ENCODE data around the gene KRTAP4-12. TPM values are rescaled to one million over a fixed set of nuclear protein-coding genes. Genes with fewer than 3 reads are reported as not detected.
A peak's percentile ranks its signal among the peaks of the same experiment; 100 is the strongest.
"Not testable (repeated sequence)": the region's sequence is repeated elsewhere in the genome, so short reads cannot be mapped to it uniquely, and the experiment has no call there.

KRTAP4-12 gene
- total RNA-seq, 1 donor from 2014 or later, result not detected

DNA sequence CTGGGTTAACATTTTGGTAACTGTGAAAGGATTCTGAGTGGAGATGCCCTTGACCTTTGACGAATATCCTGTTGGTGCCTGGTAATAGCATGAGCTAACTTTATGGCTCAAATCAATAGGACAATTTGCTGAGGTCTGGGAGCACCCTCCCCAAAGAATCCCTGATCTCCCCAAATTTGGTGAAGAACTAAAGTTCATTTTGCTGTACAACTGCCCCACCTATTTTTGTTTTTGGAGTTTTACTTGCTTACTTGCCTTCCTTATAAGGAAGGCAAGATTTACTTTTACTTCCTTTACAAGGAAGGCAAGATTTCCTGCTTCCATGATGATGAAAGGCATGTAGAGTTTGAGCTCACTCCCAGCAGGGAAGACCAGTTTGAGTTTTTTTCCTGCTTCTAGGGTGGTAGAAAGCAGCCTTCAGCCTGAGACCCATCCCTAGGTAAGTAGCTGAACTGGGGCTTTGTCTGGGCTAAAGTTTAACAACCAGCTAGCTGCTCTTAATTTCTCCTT lies 16.0 kb downstream of the KRTAP4-12 start:
- Mint-ChIP-seq H3K4me3 (peak overlapping the region; percentile 24), H3K9me3 (peaks cover 6% of the 10 kb centered on the region), H3K36me3 (no peaks in the 10 kb centered on the region), H3K4me1 (ENCODE audit: unreplicated experiment) (peaks cover 4% of the 10 kb centered on the region), H3K27ac (peak overlapping the region; percentile 24), H3K27me3 (no peaks in the 10 kb centered on the region)
- no peak for DNase-seq (ENCODE audit: extremely low spot score, unreplicated experiment)
- TF ChIP-seq, protein P1, sequence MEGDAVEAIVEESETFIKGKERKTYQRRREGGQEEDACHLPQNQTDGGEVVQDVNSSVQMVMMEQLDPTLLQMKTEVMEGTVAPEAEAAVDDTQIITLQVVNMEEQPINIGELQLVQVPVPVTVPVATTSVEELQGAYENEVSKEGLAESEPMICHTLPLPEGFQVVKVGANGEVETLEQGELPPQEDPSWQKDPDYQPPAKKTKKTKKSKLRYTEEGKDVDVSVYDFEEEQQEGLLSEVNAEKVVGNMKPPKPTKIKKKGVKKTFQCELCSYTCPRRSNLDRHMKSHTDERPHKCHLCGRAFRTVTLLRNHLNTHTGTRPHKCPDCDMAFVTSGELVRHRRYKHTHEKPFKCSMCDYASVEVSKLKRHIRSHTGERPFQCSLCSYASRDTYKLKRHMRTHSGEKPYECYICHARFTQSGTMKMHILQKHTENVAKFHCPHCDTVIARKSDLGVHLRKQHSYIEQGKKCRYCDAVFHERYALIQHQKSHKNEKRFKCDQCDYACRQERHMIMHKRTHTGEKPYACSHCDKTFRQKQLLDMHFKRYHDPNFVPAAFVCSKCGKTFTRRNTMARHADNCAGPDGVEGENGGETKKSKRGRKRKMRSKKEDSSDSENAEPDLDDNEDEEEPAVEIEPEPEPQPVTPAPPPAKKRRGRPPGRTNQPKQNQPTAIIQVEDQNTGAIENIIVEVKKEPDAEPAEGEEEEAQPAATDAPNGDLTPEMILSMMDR (conservative IDR thresholded peaks at IDR 0.05), result no peak

DNA sequence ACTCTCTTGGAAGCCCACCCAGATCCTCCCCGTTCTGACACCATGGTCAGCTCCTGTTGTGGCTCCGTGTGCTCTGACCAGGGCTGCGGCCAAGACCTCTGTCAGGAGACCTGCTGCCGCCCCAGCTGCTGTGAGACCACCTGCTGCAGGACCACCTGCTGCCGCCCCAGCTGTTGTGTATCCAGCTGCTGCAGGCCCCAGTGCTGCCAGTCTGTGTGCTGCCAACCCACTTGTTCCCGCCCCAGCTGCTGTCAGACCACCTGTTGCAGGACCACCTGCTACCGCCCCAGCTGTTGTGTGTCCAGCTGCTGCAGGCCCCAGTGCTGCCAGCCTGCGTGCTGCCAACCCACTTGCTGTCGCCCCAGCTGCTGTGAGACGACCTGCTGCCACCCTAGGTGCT lies 18.6 kb downstream of the KRTAP4-12 start, which contains the start of gene KRTAP4-9:
TSS of gene KRTAP4-9 (plus strand) at position 43 of the 400 bp plus-strand sequence. CDS start at position 43, 0 bp downstream.
- not testable (repeated sequence) for H3K36me3 Mint-ChIP-seq; DNase-seq (ENCODE audit: extremely low spot score, unreplicated experiment); H3K4me1 Mint-ChIP-seq (ENCODE audit: unreplicated experiment); H3K27ac Mint-ChIP-seq; H3K27me3 Mint-ChIP-seq; H3K9me3 Mint-ChIP-seq; H3K4me3 Mint-ChIP-seq

DNA sequence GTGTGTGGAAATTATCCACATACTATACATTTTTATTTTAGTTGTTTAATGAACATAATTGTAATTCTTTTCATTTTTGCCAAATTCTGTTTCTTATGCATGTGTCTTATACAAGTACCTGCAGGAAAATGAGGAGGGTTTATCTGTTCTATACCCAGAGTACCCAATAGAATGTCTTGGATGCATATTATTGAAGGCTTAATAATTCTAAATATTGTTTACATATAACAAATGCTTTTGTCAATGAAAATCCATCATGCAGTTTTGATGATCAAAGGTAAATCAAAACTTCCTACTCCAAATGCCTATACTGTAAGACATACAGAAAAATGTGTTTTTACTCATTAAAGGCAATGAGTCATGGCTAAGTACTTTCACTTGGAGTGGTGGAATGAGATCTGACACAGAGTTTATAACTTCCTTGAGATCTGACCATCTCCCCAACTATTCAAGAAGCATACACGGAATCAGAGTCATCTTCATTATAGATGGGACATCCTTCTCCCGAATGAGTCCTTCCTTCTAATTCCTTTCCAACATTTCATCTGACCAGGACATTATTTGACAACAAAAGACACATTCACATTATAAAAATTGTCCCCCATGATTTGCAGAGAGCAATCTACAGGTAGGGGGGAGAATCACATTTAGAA lies 19.5 kb downstream of the KRTAP4-12 start:
- H3K36me3 Mint-ChIP-seq; H3K4me3 Mint-ChIP-seq; H3K27me3 Mint-ChIP-seq; H3K27ac Mint-ChIP-seq; DNase-seq (ENCODE audit: extremely low spot score, unreplicated experiment): not testable (repeated sequence)
- Mint-ChIP-seq H3K4me1 (ENCODE audit: unreplicated experiment) (peaks cover 14% of the 10 kb centered on the region), H3K9me3 (peaks cover 12% of the 10 kb centered on the region)

DNA sequence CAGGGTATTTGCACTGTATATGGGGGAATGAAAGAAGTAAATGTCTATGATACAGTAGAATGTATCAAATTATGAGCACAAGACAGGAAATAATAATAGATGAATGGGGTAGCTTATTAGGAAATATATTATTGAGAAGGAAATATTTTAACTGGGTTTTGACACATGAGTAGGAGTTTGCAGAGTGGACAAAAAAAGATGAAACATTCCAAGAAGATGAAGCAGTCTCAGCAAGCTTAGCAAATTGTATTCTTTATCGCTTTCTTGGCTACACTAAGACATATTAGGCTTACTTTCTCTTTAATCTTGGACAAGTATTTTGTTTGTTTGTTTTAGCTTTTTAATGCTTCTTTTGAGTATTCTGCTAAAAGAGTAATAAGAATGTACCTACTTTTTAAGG lies 20.1 kb downstream of the KRTAP4-12 start:
- Mint-ChIP-seq H3K9me3 (peaks cover 10% of the 10 kb centered on the region), H3K4me1 (ENCODE audit: unreplicated experiment) (peaks cover 14% of the 10 kb centered on the region), H3K36me3 (peaks cover 5% of the 10 kb centered on the region), H3K27ac (no peak overlapping the region), H3K4me3 (no peak overlapping the region), H3K27me3 (no peaks in the 10 kb centered on the region)
- no peak for DNase-seq (ENCODE audit: extremely low spot score, unreplicated experiment)
- TF ChIP-seq, protein P1 (conservative IDR thresholded peaks at IDR 0.05), result no peak

DNA sequence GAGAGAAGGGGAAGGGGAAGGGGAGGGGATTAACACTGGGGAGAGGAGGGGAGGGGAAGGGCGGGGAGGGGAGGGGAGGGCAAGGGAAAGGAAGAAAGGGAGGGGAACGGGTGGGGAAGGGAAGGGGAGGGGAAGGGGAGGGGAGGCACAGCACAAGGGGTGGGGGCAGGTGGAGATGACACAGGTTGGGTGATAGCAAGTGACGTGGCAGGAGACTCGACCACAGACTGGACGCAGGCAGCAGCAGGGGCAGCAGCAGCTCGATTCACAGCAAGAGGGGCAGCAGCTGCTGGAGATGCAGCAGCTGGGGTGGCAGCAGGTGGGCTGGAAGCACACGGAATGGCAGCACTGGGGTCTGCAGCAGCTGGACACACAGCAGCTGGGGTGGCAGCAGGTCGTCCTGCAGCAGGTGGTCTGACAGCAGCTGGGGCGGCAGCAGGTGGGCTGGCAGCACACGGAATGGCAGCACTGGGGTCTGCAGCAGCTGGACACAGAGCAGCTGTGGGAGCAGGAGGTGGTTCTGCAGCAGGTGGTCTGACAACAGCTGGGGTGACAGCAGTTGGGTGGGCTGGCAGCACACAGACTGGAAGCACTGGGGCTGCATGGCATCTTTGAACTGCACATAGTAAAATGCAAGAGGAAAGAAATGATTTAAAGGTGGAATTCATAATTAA lies 22.3 kb downstream of the KRTAP4-12 start, which contains the start of gene KRTAP4-16:
TSS of gene KRTAP4-16 (minus strand) at position 624 of the 674 bp plus-strand sequence. CDS start at position 624, 0 bp downstream.
- Mint-ChIP-seq H3K27ac (no peak within 1 kb of the TSS), H3K27me3 (no peaks in the 10 kb centered on the region), H3K36me3 (peaks cover 5% of the 10 kb centered on the region), H3K9me3 (peaks cover 6% of the 10 kb centered on the region), H3K4me3 (no peak within 1 kb of the TSS), H3K4me1 (ENCODE audit: unreplicated experiment) (peaks cover 14% of the 10 kb centered on the region)
- TF ChIP-seq, protein P1 (conservative IDR thresholded peaks at IDR 0.05), result no peak
- DNase-seq (ENCODE audit: extremely low spot score, unreplicated experiment), result no peak

DNA sequence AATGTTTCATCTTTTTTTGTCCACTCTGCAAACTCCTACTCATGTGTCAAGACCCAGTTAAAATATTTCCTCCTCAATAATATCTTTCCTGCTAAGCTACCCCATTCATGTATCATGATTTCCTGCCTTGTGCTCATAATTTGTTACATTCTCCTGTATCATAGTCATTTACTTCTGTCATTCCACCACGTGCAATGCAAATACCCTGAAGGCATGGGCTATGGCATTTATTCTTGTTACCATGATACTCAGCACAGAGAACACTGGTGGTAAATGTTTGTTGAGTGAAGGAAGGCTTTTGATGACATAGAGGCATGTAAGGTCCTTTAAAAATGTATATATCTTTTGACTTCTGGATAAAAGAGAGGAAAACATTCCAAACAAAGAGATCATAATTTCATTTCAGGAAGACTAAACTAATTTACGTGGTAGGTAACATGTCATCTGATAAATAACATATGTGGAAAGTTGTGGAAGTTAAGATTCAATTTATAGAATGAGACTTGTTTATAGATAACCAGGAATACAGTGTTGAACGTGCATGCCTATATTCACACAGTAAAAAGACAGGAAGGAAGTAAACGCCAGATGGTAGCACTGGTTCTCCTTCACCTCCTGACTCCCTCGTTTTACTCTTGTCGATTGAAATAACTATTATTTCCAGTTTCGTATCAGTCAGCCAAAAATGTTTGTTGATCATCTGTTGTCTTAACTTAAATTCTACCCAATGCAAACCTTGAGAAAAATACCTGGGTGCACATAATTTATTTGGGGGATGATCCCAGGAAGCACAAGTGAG lies 24.1 kb downstream of the KRTAP4-12 start:
- Mint-ChIP-seq H3K4me1 (ENCODE audit: unreplicated experiment) (peaks cover 13% of the 10 kb centered on the region), H3K27ac (peak overlapping the region; percentile 79), H3K4me3 (peak overlapping the region; percentile 46)
- H3K9me3 Mint-ChIP-seq; H3K36me3 Mint-ChIP-seq; DNase-seq (ENCODE audit: extremely low spot score, unreplicated experiment); H3K27me3 Mint-ChIP-seq: not testable (repeated sequence)
